Epithelial cell of esophagus (primary cell): ENCODE results near the gene BIRC2.
A peak's percentile ranks its signal among the peaks of the same experiment; 100 is the strongest.

Experiments
- DNase-seq: peaks from one replicate; pipeline ENCODE4 v3.0.0; 2010; ENCODE audit warnings: low read depth
- H3K4me3 ChIP-seq: 2 replicates; pipeline ENCODE4 v1.5.1; 2011; ENCODE audit warnings: mild to moderate bottlenecking, low read length, control low read depth
- CTCF ChIP-seq: IDR thresholded peaks from 2 replicates; pipeline ENCODE4 v1.5.1; 2011; ENCODE audit warnings: low read depth, mild to moderate bottlenecking, low read length, control low read depth, inconsistent platforms; ENCODE audit not compliant: insufficient read depth; ENCODE audit errors: missing control alignments

Gene BIRC2

GRCh38 chr11:102413497-102413896 is 66.5 kb downstream of the BIRC2 start:
- no peak overlapping the region for H3K4me3 ChIP-seq
- TF ChIP-seq CTCF, result no peak
- DNase-seq, result no peak

- TF ChIP-seq CTCF, result no peak
- no peak for DNase-seq
- H3K4me3 ChIP-seq, result no peak overlapping the region
Observed at GRCh38 chr11:102414559-102414958, 67.5 kb downstream of the BIRC2 start.

- no peak overlapping the region for H3K4me3 ChIP-seq
- no peak for TF ChIP-seq CTCF
- no peak for DNase-seq
Observed at GRCh38 chr11:102415304-102415916, 68.4 kb downstream of the BIRC2 start.

GRCh38 chr11:102416976-102417375 is 70.0 kb downstream of the BIRC2 start:
- no peak overlapping the region for H3K4me3 ChIP-seq
- TF ChIP-seq CTCF, result no peak
- no peak for DNase-seq

- peak; percentile 85 for DNase-seq
- no peak for TF ChIP-seq CTCF
- no peak overlapping the region for H3K4me3 ChIP-seq
Observed at GRCh38 chr11:102419181-102419580, 72.2 kb downstream of the BIRC2 start.

- no peak overlapping the region for H3K4me3 ChIP-seq
- no peak for TF ChIP-seq CTCF
- DNase-seq, result no peak
Observed at GRCh38 chr11:102420547-102420946, 73.5 kb downstream of the BIRC2 start.

- no peak for TF ChIP-seq CTCF
- DNase-seq, result no peak
- H3K4me3 ChIP-seq, result no peak overlapping the region
Observed at GRCh38 chr11:102421261-102421660, 74.2 kb downstream of the BIRC2 start.
